Measurements from ENCODE around the gene NACC2. TPM values are rescaled to one million over a fixed set of nuclear protein-coding genes. Genes with fewer than 3 reads are reported as not detected.

The NACC2 gene
- total and polyA plus RNA-seq, 2 donors (not counting 1 experiment from before 2014, with no cell fraction given) = 0.34 to 1.9 TPM

GRCh38 chr9:135998016-135998380 lies 97.1 kb downstream of the NACC2 start:
- no peaks in the 10 kb centered on the region for H3K79me2 ChIP-seq (ENCODE audit: control insufficient read depth, insufficient read depth, low read length)
- no peaks in the 10 kb centered on the region for H3K27me3 Mint-ChIP-seq
- H3K4me1 ChIP-seq (ENCODE audit: control insufficient read depth in 2 of 2, insufficient read depth in 2 of 2, low read length in 2 of 2) = peaks cover 2 to 4% of the 10 kb centered on the region in 2 donors
- DNase-seq (no peak), ATAC-seq (ENCODE audit: low read depth) (no peak)
- no peak overlapping the region for H3K4me2 ChIP-seq (replicated peaks; ENCODE audit: low read depth, low read length, poor library complexity, severe bottlenecking)
- no peaks in the 10 kb centered on the region for H3K4me1 Mint-ChIP-seq
- no peak overlapping the region for H3K9ac ChIP-seq (ENCODE audit: low read length)
- peaks cover 0 to 4% (median 0%) of the 10 kb centered on the region in 3 donors for H3K9me3 ChIP-seq (ENCODE audit: control extremely low read depth in 1 of 3, control insufficient read depth in 2 of 3, insufficient read depth in 1 of 3, low read length in 2 of 3)
- H2AFZ ChIP-seq (ENCODE audit: insufficient read depth, low read depth, low read length, poor library complexity, severe bottlenecking) = no peak overlapping the region
- H3K27me3 ChIP-seq (replicated peaks in 1 of 4; ENCODE audit: control extremely low read depth in 1 of 4, control insufficient read depth in 3 of 4, insufficient read depth in 4 of 4, low read length in 3 of 4) = no peaks in the 10 kb centered on the region
- WGBS (ENCODE audit: insufficient coverage) = 94% methylated on average over 7 of the region's 10 CpGs
- CTCF ChIA-PET = no interaction called here
- intact Hi-C loops (cut with micrococcal nuclease) = no loop called here
- H3K4me3 Mint-ChIP-seq = no peak overlapping the region
- H3K27ac Mint-ChIP-seq = no peak overlapping the region
- no peaks in the 10 kb centered on the region for H4K20me1 ChIP-seq (ENCODE audit: control insufficient read depth, insufficient read depth, low read length, poor library complexity, severe bottlenecking)
- no peak overlapping the region for H3K4me3 ChIP-seq (ENCODE audit: control extremely low read depth in 1 of 5, extremely low read depth in 1 of 5, insufficient read depth in 1 of 5, low read depth in 2 of 5, low read length in 4 of 5)
- TF ChIP-seq EZH2 (IDR thresholded peaks at IDR 0.05; ENCODE audit: borderline replicate concordance, insufficient read depth, low read depth, low read length, poor library complexity, severe bottlenecking) (no peak), CTCF (IDR thresholded peaks at IDR 0.05) (no peak)
- POLR2A ChIA-PET = no interaction called here
- H3K9me3 Mint-ChIP-seq (ENCODE audit: insufficient read depth) = no peaks in the 10 kb centered on the region
- no peak overlapping the region for H3K27ac ChIP-seq (ENCODE audit: low read length in 2 of 2)
- no peaks in the 10 kb centered on the region for H3K36me3 ChIP-seq (replicated peaks in 1 of 2; ENCODE audit: control extremely low read depth in 1 of 2, control insufficient read depth in 1 of 2, extremely low read depth in 1 of 2, insufficient read depth in 2 of 2, low read length in 1 of 2)

GRCh38 chr9:135997090-135998015 lies 97.7 kb downstream of the NACC2 start:
- ATAC-seq (ENCODE audit: low read depth) = no peak
- intact Hi-C loops (cut with micrococcal nuclease) = no loop called here
- Histone ChIP-seq H3K79me2 (ENCODE audit: control insufficient read depth, insufficient read depth, low read length) (no peaks in the 10 kb centered on the region), H3K4me1 (ENCODE audit: control insufficient read depth in 2 of 2, insufficient read depth in 2 of 2, low read length in 2 of 2) (peaks cover 8 to 11% of the 10 kb centered on the region in 2 donors), H3K9ac (ENCODE audit: low read length) (no peak overlapping the region), H3K4me2 (replicated peaks; ENCODE audit: low read depth, low read length, poor library complexity, severe bottlenecking) (no peak overlapping the region), H4K20me1 (ENCODE audit: control insufficient read depth, insufficient read depth, low read length, poor library complexity, severe bottlenecking) (no peaks in the 10 kb centered on the region), H3K4me3 (ENCODE audit: control extremely low read depth in 1 of 5, extremely low read depth in 1 of 5, insufficient read depth in 1 of 5, low read depth in 2 of 5, low read length in 4 of 5) (no peak overlapping the region), H3K9me3 (ENCODE audit: control extremely low read depth in 1 of 3, control insufficient read depth in 2 of 3, insufficient read depth in 1 of 3, low read length in 2 of 3) (peaks cover 0 to 4% (median 0%) of the 10 kb centered on the region in 3 donors), H3K27me3 (replicated peaks in 1 of 4; ENCODE audit: control extremely low read depth in 1 of 4, control insufficient read depth in 3 of 4, insufficient read depth in 4 of 4, low read length in 3 of 4) (no peaks in the 10 kb centered on the region), H2AFZ (ENCODE audit: insufficient read depth, low read depth, low read length, poor library complexity, severe bottlenecking) (no peak overlapping the region), H3K27ac (ENCODE audit: low read length in 2 of 2) (no peak overlapping the region), H3K36me3 (replicated peaks in 1 of 2; ENCODE audit: control extremely low read depth in 1 of 2, control insufficient read depth in 1 of 2, extremely low read depth in 1 of 2, insufficient read depth in 2 of 2, low read length in 1 of 2) (no peaks in the 10 kb centered on the region)
- WGBS (ENCODE audit: insufficient coverage) = 73% methylated on average over 34 of the region's 34 CpGs
- no peak overlapping the region for H3K27ac Mint-ChIP-seq
- H3K9me3 Mint-ChIP-seq (ENCODE audit: insufficient read depth) = no peaks in the 10 kb centered on the region
- CTCF ChIA-PET = no interaction called here
- no peak for DNase-seq
- peaks cover 5% of the 10 kb centered on the region for H3K4me1 Mint-ChIP-seq
- POLR2A ChIA-PET = no interaction called here
- no peak overlapping the region for H3K4me3 Mint-ChIP-seq
- H3K27me3 Mint-ChIP-seq = no peaks in the 10 kb centered on the region
- TF ChIP-seq CTCF (IDR thresholded peaks at IDR 0.05) (no peak), EZH2 (IDR thresholded peaks at IDR 0.05; ENCODE audit: borderline replicate concordance, insufficient read depth, low read depth, low read length, poor library complexity, severe bottlenecking) (no peak)
